Activated naive CD4-positive, alpha-beta T cell treated with Interleukin-2 at 50 U/mL for 16 hours (primary cell): ENCODE data around the gene PRICKLE1.
"Not testable (repeated sequence)": the region's sequence is repeated elsewhere in the genome, so short reads cannot be mapped to it uniquely, and the experiment has no call there.

Experiments
- DNase-seq: peaks from one replicate; pipeline ENCODE4 v3.0.0-alpha.2; 2020

Gene PRICKLE1

DNA sequence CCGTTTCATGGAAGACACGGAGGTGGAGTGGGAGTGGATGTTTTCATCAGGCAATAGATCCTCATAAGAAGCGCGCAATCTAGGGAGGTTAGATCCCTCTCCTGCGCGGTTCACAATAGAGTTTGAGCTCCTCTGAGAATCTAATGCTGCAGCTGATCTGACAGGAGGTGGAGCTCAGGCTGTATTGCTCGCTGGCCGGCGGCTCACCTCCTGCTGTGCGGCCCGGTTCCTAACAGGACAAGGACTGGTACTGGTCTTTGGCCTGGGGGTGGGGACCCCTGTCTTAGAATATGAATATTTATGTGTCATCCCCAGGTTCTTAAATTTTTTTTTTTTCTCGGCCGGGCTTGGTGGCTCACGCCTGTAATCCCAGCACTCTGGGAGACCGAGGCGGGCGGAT lies 36.7 kb downstream of the PRICKLE1 start:
- DNase-seq = no peak

- DNase-seq = no peak
These were observed 38.7 kb downstream of the PRICKLE1 start for GRCh38 chr12:42550800-42551199.

- no peak for DNase-seq
These were observed 42.8 kb downstream of the PRICKLE1 start for GRCh38 chr12:42546709-42547108.

DNA sequence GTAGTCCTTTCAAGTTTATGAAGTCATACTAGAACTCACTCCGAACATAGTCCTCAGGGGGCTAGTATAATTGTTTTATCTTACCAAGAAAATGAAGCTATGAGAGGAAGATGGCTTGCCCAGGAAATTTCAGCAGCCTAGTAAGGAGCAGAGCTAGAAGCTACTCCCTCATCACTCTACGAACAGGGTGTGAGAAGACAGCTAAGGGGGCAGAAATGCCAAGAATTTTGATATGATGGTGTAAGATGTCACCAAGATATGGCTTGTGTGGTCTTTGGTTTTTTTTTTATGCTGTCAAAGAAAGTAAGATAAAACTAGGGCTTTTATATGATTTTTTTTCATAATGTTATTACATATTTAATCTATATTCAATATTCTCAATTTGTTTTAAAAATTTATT lies 47.6 kb downstream of the PRICKLE1 start:
- no peak for DNase-seq

DNA sequence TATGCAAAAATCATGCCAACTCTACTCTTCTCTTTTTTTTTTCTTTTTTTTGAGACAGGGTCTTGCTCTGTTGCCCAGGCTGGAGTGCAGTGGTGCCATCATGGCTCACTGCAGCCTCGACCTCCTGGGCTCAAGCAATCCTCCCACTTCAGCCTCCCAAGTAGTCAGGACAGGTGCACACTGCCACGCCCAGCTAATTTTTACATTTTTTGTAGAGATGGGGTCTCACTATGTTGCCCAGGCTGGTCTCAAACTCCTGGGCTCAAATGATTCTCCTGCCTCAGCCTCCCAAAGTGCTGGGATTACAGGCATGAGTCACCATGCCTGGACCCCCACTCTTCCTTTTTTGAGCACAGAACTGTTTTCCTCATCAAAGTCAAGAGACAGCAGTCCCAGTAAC lies 48.2 kb downstream of the PRICKLE1 start:
- not testable (repeated sequence) for DNase-seq

DNA sequence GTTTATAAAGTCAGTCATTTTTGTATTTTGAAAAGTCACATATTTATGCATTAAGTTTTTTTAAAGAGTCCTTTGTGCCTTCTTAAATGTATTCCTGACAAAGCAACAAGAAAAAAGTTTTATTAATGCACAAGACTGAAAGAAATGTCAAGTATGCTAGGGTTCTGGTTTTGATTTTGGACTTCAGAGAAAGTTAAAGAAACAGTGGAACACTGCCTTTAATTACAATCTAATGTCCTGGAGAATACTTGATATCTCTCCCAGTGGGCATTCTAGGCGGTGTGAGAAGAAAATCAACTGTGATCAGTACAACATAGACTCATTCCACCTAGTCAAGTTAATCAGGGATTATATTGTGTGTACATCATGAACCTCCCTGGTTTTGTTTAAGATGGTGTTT lies 49.9 kb downstream of the PRICKLE1 start:
- no peak for DNase-seq

GRCh38 chr12:42538203-42538602 lies 51.3 kb downstream of the PRICKLE1 start:
- DNase-seq = no peak

DNA sequence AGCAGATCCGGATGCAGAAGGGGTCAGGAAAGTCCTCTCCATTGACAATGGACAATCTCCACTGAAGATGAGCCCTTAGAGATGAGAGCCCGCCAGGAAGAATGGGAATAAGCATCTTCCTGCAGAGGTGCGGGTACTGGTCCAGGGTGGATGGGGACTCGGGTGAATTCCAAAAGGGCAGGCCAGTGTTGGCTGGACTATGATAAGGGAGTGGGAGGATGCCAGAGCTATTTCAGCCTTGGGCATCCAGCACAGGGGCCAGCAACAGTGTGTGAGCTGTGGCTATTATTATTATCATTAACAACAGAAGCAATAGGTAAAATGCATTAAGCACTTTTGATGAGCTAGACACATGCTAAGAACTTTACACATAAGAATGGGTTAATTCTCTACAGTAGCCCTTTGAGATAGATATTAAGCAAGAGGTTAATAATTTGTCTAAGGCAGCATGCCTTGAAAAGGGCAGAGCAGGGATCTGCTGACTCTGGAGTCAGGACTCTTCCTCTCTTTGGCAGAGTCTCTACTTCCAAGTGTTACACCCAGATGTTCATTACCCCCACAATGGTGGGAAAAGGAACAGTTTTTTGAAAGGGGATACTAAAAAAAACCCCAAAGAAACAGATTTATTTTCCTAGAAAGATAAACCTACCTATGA lies 55.2 kb downstream of the PRICKLE1 start:
- no peak for DNase-seq

DNA sequence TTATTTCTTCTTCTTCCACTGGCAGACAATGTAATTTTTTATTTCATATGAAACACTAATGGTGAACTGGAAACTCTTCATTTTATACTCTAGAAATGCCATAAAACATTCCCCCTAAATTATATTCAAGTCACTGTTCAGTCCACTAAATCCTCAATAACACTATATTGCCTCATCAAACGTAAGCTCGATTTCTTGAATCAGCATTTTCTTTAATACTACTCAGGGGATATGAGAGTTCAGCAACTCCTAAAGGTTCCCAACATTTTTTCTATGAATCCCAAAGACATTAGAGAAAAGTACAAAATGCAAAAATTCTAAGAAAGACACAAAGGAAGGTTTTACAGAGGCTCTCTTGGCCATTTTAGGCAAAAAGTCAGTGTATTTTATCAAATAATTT lies 59.3 kb downstream of the PRICKLE1 start:
- DNase-seq = no peak

DNA sequence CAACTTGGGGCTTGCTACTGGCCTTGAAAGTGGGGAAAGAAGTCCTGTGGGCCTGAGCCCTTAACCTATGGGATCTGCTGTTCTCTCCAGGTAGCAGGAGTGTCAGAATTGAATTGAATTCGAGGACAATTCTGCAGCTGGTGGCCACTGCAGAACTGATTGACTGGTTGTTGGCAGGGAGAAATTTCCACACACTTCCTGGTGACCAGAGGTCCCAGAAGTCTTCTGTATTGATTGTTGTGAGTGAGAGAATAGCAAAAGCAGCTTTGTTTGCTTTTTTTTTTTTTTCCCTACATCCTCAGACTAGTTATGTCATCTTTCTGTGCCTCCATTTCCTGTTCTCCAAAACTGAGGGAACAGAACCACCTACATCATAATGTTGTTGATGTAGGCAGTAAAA lies 64.1 kb downstream of the PRICKLE1 start:
- no peak for DNase-seq

DNA sequence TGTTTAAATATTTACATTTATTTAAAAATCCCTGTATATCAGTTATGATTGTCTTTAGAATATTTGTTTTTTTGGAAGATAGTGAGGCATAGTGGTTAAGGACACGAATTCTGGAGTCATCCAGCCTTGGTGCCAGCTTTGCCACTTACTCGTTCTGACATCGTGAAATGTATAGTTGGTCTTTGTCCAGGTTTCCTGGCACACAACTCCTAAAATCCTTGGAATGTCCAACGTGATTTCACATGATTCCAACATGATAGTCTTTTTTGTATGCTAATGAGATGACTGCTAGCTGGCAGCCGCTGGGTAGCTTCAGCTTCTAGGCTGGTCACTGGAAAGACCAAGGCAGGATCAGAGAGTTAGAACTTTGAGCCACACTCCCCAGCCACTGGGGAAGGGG lies 64.8 kb downstream of the PRICKLE1 start:
- no peak for DNase-seq

- DNase-seq = no peak
These were observed 73.0 kb downstream of the PRICKLE1 start for GRCh38 chr12:42516573-42516972.

DNA sequence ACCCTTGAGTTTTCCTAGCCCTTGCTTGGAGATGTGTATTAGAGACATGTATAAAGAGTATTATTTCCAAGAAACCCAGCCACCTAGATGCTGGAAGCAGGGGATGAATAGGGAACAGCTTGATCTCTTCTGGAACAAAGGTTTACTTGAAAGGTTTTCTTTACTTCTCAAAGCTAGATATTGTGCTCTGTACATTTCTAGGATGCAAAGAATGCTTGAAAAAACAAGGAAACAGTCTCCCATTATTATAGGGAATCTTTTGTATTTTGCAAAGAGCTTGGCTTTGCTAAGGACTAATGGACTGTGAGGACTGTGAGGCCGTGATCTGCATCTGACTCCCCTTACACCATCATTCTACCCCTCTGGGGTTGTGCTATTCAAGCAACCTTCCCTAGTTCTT lies 77.9 kb downstream of the PRICKLE1 start:
- no peak for DNase-seq

DNA sequence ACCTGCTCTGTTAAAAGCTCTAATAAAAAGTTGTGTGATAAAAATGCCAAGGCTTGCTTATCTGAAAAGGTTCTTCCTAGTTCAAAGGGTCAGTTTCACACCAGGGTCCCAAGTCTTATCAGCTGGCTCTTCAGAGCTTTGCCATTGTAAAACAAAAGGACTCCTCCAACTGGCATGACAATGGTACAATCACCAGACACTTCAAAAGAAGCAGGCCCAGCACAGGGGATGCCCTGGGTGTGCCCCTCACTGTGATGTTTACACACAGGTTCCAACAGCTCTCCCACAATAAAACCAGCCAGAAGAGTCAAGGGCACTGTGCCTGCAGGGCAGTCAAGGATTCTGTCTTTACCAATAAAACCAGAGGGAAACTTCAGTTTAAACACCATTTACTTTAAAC lies 78.7 kb downstream of the PRICKLE1 start:
- no peak for DNase-seq

DNA sequence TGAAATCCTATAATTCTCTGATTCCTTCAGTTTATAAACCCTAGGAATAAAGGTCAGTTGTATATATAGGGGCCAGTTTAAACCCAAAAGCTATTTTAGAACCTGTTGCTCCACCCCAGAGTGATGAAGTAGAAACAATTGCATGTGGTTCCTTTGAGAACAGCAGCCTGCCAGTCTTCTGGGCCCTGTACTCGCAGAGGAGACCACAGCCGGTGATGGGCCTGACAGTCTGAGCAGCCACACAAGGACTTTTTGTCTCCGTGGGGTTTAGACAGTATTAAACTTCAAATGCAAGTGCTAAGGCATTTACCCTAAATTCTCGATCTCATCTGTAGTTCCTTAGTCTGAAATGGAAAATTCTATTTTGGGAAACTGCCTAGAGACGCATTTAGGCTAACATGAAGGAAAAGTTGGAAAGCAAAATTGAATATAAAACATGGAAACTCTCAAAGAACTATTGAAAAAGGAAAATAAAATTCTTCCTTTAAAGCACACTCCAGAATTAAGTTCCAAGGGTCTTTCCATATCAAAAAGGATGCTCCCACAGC lies 80.6 kb downstream of the PRICKLE1 start:
- no peak for DNase-seq

DNA sequence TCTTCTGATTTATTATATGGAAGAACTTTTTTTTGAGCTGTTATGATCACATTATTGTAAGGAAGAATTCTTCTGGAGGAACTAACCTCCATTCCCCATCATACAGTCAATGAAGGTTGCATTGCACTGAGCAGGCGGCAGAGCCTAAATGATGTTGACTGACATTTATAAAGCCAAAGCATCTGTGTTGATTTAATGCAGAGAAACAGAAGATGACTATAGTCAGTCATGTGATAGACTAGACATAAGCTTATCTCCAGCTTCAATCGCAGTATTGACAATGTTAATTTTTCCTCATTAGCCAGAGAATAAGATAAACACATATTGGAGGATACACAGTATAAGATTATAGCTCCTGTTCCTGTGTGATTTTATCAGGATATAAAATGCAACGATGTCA lies 82.0 kb downstream of the PRICKLE1 start:
- no peak for DNase-seq

GRCh38 chr12:42507081-42507480 lies 82.5 kb downstream of the PRICKLE1 start:
- no peak for DNase-seq

DNA sequence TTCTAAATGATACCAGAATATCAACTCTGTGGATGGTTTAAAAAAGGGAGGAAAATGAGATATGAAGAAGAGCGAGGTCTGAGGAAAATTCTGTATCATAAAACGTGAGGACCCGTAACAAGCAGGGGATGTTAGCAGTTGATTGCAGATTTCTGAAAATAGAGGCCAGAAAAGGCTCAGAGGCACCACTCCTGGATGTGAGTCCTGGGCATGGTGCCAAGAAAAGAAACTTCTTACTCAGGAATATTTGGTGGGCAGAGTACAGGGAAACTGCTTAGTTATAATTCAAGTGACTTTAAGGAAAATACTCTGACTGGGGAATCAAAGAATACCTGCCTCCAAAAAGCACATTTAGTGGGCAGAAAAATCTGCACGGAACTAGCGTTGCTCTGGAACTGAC lies 85.5 kb downstream of the PRICKLE1 start:
- no peak for DNase-seq

DNA sequence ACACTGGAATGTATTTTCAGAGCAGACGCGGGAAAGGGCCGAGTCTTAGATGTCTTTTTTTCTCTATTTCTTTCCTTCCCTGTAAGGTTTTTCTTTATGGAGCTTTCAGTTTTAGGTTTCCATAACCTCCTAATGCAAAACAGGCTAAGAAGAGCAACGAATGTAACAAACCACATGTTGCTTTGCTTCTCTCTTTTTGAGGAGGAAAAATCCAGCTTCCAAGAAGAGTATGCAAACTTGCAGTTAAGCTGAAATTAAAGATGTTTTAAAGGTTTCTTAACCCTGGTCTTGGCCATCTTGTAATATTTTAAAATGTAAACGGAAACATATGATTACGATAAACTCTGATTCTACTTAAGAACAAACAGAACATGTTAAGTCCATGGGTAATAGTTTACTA lies 86.9 kb downstream of the PRICKLE1 start:
- no peak for DNase-seq

DNA sequence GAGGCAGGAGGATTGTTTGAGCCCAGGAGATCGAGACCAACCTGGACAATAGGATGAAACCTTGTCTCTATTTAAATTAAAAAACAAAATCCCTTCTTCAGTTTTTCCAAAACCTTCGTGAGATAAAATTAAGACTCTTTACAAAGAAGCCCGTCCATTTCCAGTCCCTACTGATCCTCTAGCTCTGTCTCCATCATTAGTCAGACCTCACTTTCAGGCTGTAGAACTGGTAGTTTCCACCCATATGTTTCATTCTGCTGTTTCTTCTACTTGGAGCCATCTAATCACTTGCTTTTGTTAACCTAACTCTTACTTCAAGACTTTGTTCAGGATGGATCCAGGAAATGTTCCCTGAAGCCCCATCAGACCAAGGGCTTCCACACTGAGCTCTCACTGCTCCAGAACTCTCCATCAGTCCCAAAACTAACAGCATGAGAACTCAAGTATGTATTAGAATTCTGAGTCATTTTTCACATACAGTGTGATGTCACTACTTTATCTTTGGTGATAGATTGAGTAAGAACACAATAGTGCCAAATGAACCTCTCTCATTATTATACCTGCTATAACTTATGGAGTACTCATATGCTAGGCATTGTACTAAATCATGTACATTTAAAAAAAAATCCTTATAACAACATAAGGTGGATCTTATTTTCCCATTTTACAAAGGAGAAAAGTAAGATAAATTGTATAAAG lies 90.8 kb downstream of the PRICKLE1 start:
- no peak for DNase-seq

- no peak for DNase-seq
These were observed 92.7 kb downstream of the PRICKLE1 start for GRCh38 chr12:42496886-42497285.

GRCh38 chr12:42495244-42495643 lies 94.3 kb downstream of the PRICKLE1 start:
- no peak for DNase-seq

- no peak for DNase-seq
These were observed 97.3 kb downstream of the PRICKLE1 start for GRCh38 chr12:42492267-42492666.

DNA sequence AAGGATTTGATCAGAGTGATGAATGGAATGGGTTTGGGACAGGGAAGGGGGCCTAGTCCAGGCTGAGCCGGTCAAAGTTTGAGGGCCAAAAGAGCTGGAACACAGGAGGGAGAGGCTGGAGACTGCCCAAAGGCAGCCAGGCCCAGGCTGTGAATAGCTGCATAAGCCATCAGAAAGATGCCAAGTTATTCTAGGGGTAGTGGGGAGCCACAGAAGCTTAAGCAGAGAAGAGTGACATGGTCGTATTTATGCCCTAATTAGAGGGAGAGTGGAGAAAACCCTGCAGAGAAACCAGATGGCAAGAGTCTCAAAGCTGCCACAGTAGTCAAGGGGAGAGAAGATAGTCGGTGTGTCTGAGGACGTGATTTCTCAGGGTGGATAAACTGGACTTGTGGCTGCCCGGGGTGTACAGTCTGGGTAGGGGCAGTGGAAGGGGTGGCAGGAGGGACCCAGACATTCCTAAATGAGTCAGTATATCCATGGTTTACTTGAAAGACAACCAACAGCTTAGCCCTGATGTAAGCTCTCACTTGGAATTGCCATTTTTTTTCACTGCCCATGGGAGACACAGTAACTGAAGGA lies 99.2 kb downstream of the PRICKLE1 start:
- no peak for DNase-seq
